Upper lobe of right lung (tissue), 1 donor: ENCODE results near the gene TTC33. TPM values are rescaled to one million over a fixed set of nuclear protein-coding genes. Genes with fewer than 3 reads are reported as not detected.

Source experiments
- ATAC-seq: fragments of 200-7000 bp; cut with Tn5 transposase; one replicate; pipeline ENCODE4 v1.9.1; 2020; ENCODE audit warnings: mild to moderate bottlenecking, moderate library complexity
- DNase-seq: peaks from one replicate; pipeline ENCODE4 v3.0.0-alpha.2; 2020
- H3K27ac ChIP-seq: fragments of 200-600 bp; one replicate; pipeline ENCODE4 v1.8.0; 2022
- H3K27me3 ChIP-seq: fragments of 200-600 bp; one replicate; pipeline ENCODE4 v1.8.0; 2022; ENCODE audit warnings: mild to moderate bottlenecking
- H3K36me3 ChIP-seq: fragments of 200-600 bp; one replicate; pipeline ENCODE4 v1.8.0; 2022
- H3K4me1 ChIP-seq: fragments of 200-600 bp; one replicate; pipeline ENCODE4 v1.8.0; 2022
- H3K4me3 ChIP-seq: fragments of 200-600 bp; one replicate; pipeline ENCODE4 v1.8.0; 2022; ENCODE audit warnings: mild to moderate bottlenecking
- H3K9me3 ChIP-seq: fragments of 200-600 bp; one replicate; pipeline ENCODE4 v1.8.0; 2022
- CTCF ChIP-seq: fragments of 200-600 bp; IDR thresholded peaks from one replicate; pipeline ENCODE4 v1.8.0; 2022; ENCODE audit warnings: antibody characterized with exemption
- intact Hi-C: fragments of 100-400 bp; cut with DNase I; formaldehyde crosslinking; loops from one replicate; pipeline ENCODE4 v1.11.0; 2022
- total RNA-seq: library from RNA; stranded (reverse); fragmentation: NEBNext Ultra II Directional; extraction: Animal tissue kit (Norgen Biotek cat#: 25700); gene quantifications from one replicate; pipeline ENCODE4 v1.2.1, GENCODE V29; 2021
- donor health status: DM: no; HTN: yes; CAD: no; lungs with severe emphysema.

The TTC33 gene
- total RNA-seq, 1 donor from 2014 or later, result 16.6 TPM

GRCh38 chr5:40683305-40683704 lies 72.5 kb downstream of the TTC33 start:
- ATAC-seq, result no peak
- H3K4me3 ChIP-seq, result peak overlapping the region; percentile 88
- H3K27ac ChIP-seq, result peak overlapping the region; percentile 76
- H3K4me1 ChIP-seq, result peaks cover 5% of the 10 kb centered on the region
- intact Hi-C loops, result loop anchor here (10.0 kb wide), 1 partner anchor 739 kb away; no protein-coding TSS in a partner anchor
- no peaks in the 10 kb centered on the region for H3K9me3 ChIP-seq
- H3K27me3 ChIP-seq, result peaks cover 8% of the 10 kb centered on the region
- peaks cover 6% of the 10 kb centered on the region for H3K36me3 ChIP-seq
- TF ChIP-seq CTCF, result no peak
- DNase-seq, result no peak

- no peak for DNase-seq
- no peak for TF ChIP-seq CTCF
- Histone ChIP-seq H3K27me3 (peaks cover 8% of the 10 kb centered on the region), H3K4me3 (peak overlapping the region; percentile 88), H3K9me3 (no peaks in the 10 kb centered on the region), H3K36me3 (peaks cover 6% of the 10 kb centered on the region), H3K27ac (peak overlapping the region; percentile 76), H3K4me1 (peaks cover under 1% of the 10 kb centered on the region)
- intact Hi-C loops, result loop anchor here (10.0 kb wide), 1 partner anchor 738 kb away; no protein-coding TSS in a partner anchor
- no peak for ATAC-seq
Observed at GRCh38 chr5:40682154-40683017, 73.4 kb downstream of the TTC33 start.

GRCh38 chr5:40681363-40682153 lies 74.2 kb downstream of the TTC33 start:
- H3K27me3 ChIP-seq, result peaks cover 8% of the 10 kb centered on the region
- ATAC-seq (peak; percentile 3), DNase-seq (peak; percentile 80)
- intact Hi-C loops, result loop anchor here (10.0 kb wide), 1 partner anchor 737 kb away; no protein-coding TSS in a partner anchor
- H3K27ac ChIP-seq, result peak overlapping the region; percentile 76
- peak overlapping the region; percentile 88 for H3K4me3 ChIP-seq
- peaks cover 8% of the 10 kb centered on the region for H3K4me1 ChIP-seq
- TF ChIP-seq CTCF, result no peak
- H3K36me3 ChIP-seq, result peaks cover 6% of the 10 kb centered on the region
- no peaks in the 10 kb centered on the region for H3K9me3 ChIP-seq

GRCh38 chr5:40680741-40681362 lies 74.9 kb downstream of the TTC33 start:
- ATAC-seq, result peak; percentile 0
- no peaks in the 10 kb centered on the region for H3K9me3 ChIP-seq
- peaks cover 8% of the 10 kb centered on the region for H3K27me3 ChIP-seq
- TF ChIP-seq CTCF, result peak; percentile 14
- H3K4me1 ChIP-seq, result peaks cover 10% of the 10 kb centered on the region
- peak overlapping the region; percentile 88 for H3K4me3 ChIP-seq
- peak; percentile 67 for DNase-seq
- peak overlapping the region; percentile 76 for H3K27ac ChIP-seq
- peaks cover 6% of the 10 kb centered on the region for H3K36me3 ChIP-seq
- intact Hi-C loops, result loop anchor here (10.0 kb wide), 1 partner anchor 736 kb away; no protein-coding TSS in a partner anchor
